GM12878 (cell line): Measurements from ENCODE around the gene FKBP1B. TPM values are rescaled to one million over a fixed set of nuclear protein-coding genes. Genes with fewer than 3 reads are reported as not detected.

Experiments used
- CREB1 ChIP-seq: IDR thresholded peaks from 2 replicates; pipeline ENCODE4 v1.6.1; 2012; ENCODE audit warnings: low read depth, mild to moderate bottlenecking, inconsistent platforms
- HDGF ChIP-seq: fragments of 450-650 bp; IDR thresholded peaks from 2 replicates; pipeline ENCODE4 v1.6.1; 2016; ENCODE audit warnings: antibody characterized with exemption
- KAT2A ChIP-seq: conservative IDR thresholded peaks from 2 replicates; pipeline ENCODE4 v1.6.1; 2011; ENCODE audit warnings: low read depth, low read length; ENCODE audit not compliant: control insufficient read depth
- MEF2B ChIP-seq: fragments of 450-650 bp; IDR thresholded peaks from 2 replicates; pipeline ENCODE4 v1.6.1; 2018; ENCODE audit warnings: mild to moderate bottlenecking, moderate library complexity; ENCODE audit not compliant: partially characterized antibody, poor library complexity, severe bottlenecking
- NBN ChIP-seq: fragments of 450-650 bp; IDR thresholded peaks from 2 replicates; pipeline ENCODE4 v1.6.1; 2016
- NFYB ChIP-seq: IDR thresholded peaks from 2 replicates; pipeline ENCODE4 v1.6.1; 2011; ENCODE audit warnings: low read depth, mild to moderate bottlenecking, low read length, improper control_type of control experiment, moderate library complexity; ENCODE audit not compliant: insufficient read depth
- NR2C2 ChIP-seq: IDR thresholded peaks from 2 replicates; pipeline ENCODE4 v1.6.1; 2011; ENCODE audit warnings: borderline replicate concordance, low read depth; ENCODE audit not compliant: control insufficient read depth, insufficient read length
- NR2F1 ChIP-seq: fragments of 450-650 bp; conservative IDR thresholded peaks from 2 replicates; pipeline ENCODE4 v1.6.1; 2017; ENCODE audit warnings: mild to moderate bottlenecking
- PAX5 ChIP-seq: IDR thresholded peaks from 2 replicates; pipeline ENCODE4 v1.6.1; 2011; ENCODE audit warnings: low read depth, low read length, borderline replicate concordance
- POLR2AphosphoS5 ChIP-seq: IDR thresholded peaks from 2 replicates; pipeline ENCODE4 v1.6.1; 2011; ENCODE audit warnings: mild to moderate bottlenecking, low read length, inconsistent platforms
- RELA ChIP-seq: fragments of 450-650 bp; IDR thresholded peaks from 2 replicates; pipeline ENCODE4 v1.8.0; 2014; ENCODE audit warnings: borderline replicate concordance; ENCODE audit not compliant: partially characterized antibody
- SIN3A ChIP-seq: IDR thresholded peaks from 2 replicates; pipeline ENCODE4 v1.6.1; 2012; ENCODE audit warnings: low read depth, low read length, improper control_type of control experiment
- SIX5 ChIP-seq: IDR thresholded peaks from 2 replicates; pipeline ENCODE4 v1.6.1; 2011; ENCODE audit warnings: mild to moderate bottlenecking, low read depth, low read length, moderate library complexity; ENCODE audit not compliant: severe bottlenecking
- SREBF1 ChIP-seq: IDR thresholded peaks from 2 replicates; pipeline ENCODE4 v1.6.1; 2012; ENCODE audit warnings: mild to moderate bottlenecking, low read length
- STAT1 ChIP-seq: fragments of 450-650 bp; conservative IDR thresholded peaks from 2 replicates; pipeline ENCODE4 v1.6.1; 2014; ENCODE audit warnings: antibody characterized with exemption, mild to moderate bottlenecking
- STAT3 ChIP-seq: IDR thresholded peaks from 2 replicates; pipeline ENCODE4 v1.6.1; 2011; ENCODE audit warnings: low read depth, low read length, improper control_type of control experiment
- TAF1 ChIP-seq: IDR thresholded peaks from 2 replicates; pipeline ENCODE4 v1.6.1; 2011; ENCODE audit warnings: mild to moderate bottlenecking, low read depth, low read length, borderline replicate concordance
- YY1 ChIP-seq: IDR thresholded peaks from 2 replicates; pipeline ENCODE4 v1.6.1; 2011; ENCODE audit warnings: low read depth, mild to moderate bottlenecking, low read length
- ZZZ3 ChIP-seq: IDR thresholded peaks from 2 replicates; pipeline ENCODE4 v1.6.1; 2011; ENCODE audit warnings: low read depth; ENCODE audit not compliant: control insufficient read depth, insufficient read length
- polyA plus RNA-seq, 11 experiments: library from polyadenylated mRNA; depleted of rRNA in 4 of 11; unstranded in 6 of 11; stranded (reverse) in 5 of 11; fragments of >200 nt; fragmentation: Nextera tagmentation in 4 of 11; fragmentation: Illumina TruSeq in 1 of 11; extraction: Ambion mirVana in 4 of 11; extraction: Trizol in 1 of 11; gene quantifications; 1 replicate in 1 of 11; 2 replicates in 10 of 11; pipeline versions ENCODE4 v1.2.1 to v1.2.3, GENCODE V29; 2011 to 2016; ENCODE audit warnings: inconsistent platforms in 2 of 11, missing spikeins in 2 of 11, low read depth in 1 of 11
- total RNA-seq, 4 experiments: library from RNA; depleted of rRNA in 3 of 4; stranded (reverse); fragments of >200 nt in 3 of 4; fragmentation: Illumina TruSeq in 1 of 4; extraction: Trizol in 1 of 4; gene quantifications; 2 replicates each; pipeline versions ENCODE4 v1.2.1 to v1.2.3, GENCODE V29; 2013 to 2021
- TF ChIP-seq, protein P1 (sequence below): fragments of 450-650 bp; IDR thresholded peaks from 2 replicates; pipeline ENCODE4 v1.6.1; 2018; ENCODE audit warnings: mild to moderate bottlenecking, low read depth, moderate library complexity; ENCODE audit not compliant: partially characterized antibody
- TF ChIP-seq, protein P2 (sequence below): fragments of 450-650 bp; IDR thresholded peaks from 2 replicates; pipeline ENCODE4 v1.6.1; 2017; ENCODE audit warnings: low read depth, mild to moderate bottlenecking, moderate library complexity
- TF ChIP-seq, protein P3 (sequence below): IDR thresholded peaks from 2 replicates; pipeline ENCODE4 v1.6.1; 2011; ENCODE audit warnings: low read depth, low read length, improper control_type of control experiment, borderline replicate concordance
- TF ChIP-seq, protein P4 (sequence below): fragments of 450-650 bp; IDR thresholded peaks from 2 replicates; pipeline ENCODE4 v1.6.1; 2016; ENCODE audit warnings: mild to moderate bottlenecking

FKBP1B gene
- total and polyA plus RNA-seq, 10 of the 15 experiments (the other 5 are each of a cell fraction or from before 2014, with no cell fraction given): 0.18 to 0.53 (median 0.24) TPM

DNA sequence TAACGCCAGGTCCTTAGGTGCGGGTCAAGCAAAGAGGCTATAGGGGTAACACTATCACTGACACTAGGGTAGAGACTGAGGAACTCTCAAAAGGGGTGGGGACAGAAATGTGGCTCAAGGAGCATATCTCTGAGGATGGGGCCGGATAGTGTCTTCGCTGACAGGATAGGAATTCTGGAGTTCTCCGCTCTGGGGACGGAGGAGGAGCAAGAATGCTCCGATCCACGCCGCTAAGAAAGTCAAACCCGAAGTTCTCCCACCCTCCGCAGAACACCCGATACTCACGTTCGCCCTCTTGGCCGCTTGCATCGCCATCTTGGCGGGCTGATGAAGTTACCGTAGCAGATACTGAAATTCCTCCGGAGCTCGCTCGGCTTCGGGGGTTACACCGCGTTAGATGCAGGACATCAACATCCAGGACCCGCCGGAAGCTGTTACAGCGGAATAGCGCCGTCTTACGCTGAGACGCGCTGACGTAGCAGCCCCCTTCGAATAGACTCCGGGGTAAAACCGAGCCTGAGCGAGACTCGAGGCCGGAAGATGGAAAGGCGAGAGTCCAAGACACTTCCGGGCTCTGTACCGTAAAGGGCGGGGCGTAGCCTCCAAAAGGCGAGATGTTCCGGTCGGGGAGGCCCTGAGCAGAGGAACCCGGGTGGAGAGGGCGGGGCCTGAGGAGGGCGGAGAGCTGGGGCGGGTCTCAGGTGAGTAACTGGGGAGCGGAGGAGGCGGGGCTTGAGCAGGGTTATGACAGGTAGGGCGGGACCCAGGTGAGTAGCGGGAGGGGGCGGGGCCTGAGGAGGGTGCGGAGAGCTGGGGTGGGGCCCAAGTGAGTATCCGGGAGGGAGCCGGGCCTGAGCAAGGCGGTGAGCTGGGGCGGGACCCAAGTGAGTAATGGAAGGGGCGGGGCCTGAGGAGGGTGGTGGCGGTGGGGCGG lies 26.6 kb downstream of the FKBP1B start, which contains the start of gene SF3B6 (continued):
- TF ChIP-seq NR2C2 (no peak), SIX5 (peak; percentile 78), KAT2A (no peak), HDGF (peak; percentile 72; the same call in 1 of the 2 replicates), MEF2B (peak; percentile 34), STAT1 (peak; percentile 97), NBN (peak; percentile 98), NFYB (no peak), ZZZ3 (no peak), TAF1 (peak; percentile 92), NR2F1 (peak; percentile 51), POLR2AphosphoS5 (peak; percentile 95), YY1 (peak; percentile 91), RELA (peak; percentile 95), SIN3A (peak; percentile 93), PAX5 (no peak; the same call in 1 of the 2 replicates), SREBF1 (peak; percentile 83), CREB1 (peak; percentile 99), STAT3 (peak; percentile 42; the same call in 1 of the 2 replicates)
- TF ChIP-seq, protein P1, sequence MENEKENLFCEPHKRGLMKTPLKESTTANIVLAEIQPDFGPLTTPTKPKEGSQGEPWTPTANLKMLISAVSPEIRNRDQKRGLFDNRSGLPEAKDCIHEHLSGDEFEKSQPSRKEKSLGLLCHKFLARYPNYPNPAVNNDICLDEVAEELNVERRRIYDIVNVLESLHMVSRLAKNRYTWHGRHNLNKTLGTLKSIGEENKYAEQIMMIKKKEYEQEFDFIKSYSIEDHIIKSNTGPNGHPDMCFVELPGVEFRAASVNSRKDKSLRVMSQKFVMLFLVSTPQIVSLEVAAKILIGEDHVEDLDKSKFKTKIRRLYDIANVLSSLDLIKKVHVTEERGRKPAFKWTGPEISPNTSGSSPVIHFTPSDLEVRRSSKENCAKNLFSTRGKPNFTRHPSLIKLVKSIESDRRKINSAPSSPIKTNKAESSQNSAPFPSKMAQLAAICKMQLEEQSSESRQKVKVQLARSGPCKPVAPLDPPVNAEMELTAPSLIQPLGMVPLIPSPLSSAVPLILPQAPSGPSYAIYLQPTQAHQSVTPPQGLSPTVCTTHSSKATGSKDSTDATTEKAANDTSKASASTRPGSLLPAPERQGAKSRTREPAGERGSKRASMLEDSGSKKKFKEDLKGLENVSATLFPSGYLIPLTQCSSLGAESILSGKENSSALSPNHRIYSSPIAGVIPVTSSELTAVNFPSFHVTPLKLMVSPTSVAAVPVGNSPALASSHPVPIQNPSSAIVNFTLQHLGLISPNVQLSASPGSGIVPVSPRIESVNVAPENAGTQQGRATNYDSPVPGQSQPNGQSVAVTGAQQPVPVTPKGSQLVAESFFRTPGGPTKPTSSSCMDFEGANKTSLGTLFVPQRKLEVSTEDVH: peak; percentile 95
- TF ChIP-seq, protein P2, sequence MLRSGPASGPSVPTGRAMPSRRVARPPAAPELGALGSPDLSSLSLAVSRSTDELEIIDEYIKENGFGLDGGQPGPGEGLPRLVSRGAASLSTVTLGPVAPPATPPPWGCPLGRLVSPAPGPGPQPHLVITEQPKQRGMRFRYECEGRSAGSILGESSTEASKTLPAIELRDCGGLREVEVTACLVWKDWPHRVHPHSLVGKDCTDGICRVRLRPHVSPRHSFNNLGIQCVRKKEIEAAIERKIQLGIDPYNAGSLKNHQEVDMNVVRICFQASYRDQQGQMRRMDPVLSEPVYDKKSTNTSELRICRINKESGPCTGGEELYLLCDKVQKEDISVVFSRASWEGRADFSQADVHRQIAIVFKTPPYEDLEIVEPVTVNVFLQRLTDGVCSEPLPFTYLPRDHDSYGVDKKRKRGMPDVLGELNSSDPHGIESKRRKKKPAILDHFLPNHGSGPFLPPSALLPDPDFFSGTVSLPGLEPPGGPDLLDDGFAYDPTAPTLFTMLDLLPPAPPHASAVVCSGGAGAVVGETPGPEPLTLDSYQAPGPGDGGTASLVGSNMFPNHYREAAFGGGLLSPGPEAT: peak; percentile 91
- TF ChIP-seq, protein P3, sequence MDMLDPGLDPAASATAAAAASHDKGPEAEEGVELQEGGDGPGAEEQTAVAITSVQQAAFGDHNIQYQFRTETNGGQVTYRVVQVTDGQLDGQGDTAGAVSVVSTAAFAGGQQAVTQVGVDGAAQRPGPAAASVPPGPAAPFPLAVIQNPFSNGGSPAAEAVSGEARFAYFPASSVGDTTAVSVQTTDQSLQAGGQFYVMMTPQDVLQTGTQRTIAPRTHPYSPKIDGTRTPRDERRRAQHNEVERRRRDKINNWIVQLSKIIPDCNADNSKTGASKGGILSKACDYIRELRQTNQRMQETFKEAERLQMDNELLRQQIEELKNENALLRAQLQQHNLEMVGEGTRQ: no peak
- TF ChIP-seq, protein P4, sequence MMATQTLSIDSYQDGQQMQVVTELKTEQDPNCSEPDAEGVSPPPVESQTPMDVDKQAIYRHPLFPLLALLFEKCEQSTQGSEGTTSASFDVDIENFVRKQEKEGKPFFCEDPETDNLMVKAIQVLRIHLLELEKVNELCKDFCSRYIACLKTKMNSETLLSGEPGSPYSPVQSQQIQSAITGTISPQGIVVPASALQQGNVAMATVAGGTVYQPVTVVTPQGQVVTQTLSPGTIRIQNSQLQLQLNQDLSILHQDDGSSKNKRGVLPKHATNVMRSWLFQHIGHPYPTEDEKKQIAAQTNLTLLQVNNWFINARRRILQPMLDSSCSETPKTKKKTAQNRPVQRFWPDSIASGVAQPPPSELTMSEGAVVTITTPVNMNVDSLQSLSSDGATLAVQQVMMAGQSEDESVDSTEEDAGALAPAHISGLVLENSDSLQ: peak; percentile 86
